Epithelial cell of prostate (primary cell): ENCODE measurements around the gene CHM.
"Not testable (repeated sequence)": the region's sequence is repeated elsewhere in the genome, so short reads cannot be mapped to it uniquely, and the experiment has no call there.

Experiments used
- DNase-seq: peaks from one replicate; pipeline ENCODE4 v3.0.0-alpha.2; 2011; ENCODE audit warnings: low read depth, low spot score
- H3K27ac ChIP-seq: fragments of 450-650 bp; 2 replicates; pipeline ENCODE4 v1.5.1; 2017; ENCODE audit warnings: mild to moderate bottlenecking

CHM gene

DNA sequence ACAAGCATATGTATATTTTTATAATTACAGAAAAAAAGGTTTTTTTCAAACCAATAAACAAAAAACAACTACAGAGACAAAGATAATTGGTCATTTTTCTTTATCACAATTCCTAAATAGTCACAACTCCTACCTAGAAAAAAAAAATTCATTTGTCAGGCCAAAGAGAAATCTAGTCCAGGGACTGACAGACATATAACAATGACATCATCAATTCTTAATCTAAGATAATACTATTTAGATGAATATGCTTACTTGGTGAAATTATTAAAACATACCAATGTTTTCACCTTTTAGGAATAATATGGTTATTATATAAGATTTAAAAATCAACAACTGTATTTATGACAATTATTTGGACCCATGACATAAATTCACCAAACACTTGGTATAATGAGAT lies 48.4 kb downstream of the CHM start:
- DNase-seq, result no peak
- no peak overlapping the region for H3K27ac ChIP-seq

DNA sequence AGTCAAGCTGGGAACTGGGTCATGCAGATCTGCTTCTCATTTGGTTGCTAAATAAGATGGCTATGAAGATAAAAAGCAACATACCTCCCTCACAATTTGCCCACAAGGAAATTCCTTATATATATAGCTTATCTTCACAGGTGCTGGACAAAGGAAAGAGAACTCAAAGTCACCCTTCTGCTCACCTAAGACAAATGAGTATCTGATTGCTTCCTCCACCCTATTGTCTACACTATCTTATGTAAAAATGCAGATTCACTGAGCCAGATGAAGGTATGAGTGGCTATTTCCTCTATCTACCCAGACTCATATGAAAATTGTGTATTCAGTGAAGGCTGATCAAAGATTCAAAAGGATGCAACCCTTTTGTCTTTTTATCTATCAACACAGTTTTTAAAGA lies 50.8 kb downstream of the CHM start:
- no peak overlapping the region for H3K27ac ChIP-seq
- DNase-seq, result no peak

DNA sequence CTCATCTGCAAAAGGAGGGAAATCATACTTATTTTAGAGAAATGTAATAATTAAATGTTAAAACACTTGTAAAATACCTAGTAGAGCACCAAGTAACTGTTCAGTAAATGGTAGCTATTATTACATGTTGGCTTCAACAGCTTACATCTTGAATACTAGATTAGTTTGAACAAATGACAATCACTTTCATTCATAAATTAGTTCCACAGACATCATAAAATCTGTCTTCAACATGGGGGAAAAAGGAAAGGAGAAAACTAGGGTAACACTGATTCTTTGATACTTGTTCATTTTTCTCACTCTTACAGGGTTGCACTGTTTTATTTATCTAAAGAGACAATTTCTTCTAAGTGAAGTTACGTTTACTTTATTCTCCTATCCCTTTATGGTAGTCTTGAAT lies 51.7 kb downstream of the CHM start:
- H3K27ac ChIP-seq, result no peak overlapping the region
- DNase-seq, result no peak

DNA sequence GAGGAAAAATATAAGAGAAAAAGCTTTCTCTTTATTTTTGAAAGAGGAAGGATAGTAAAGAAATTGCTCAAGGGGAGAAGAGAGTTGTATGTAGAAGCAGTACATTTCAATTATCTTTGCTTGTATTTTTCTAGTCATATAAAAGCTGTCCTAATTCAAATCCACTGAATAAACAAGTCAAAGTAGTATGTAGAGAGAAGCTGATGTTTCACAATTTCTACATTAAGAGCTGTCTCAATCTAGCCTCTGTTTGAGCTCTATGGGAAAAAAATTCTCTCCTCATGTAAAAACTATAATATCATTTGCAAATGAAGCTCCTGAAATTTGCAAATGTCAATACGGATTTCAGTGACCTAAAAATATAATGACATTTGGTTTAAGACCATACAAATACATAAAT lies 52.6 kb downstream of the CHM start:
- H3K27ac ChIP-seq, result no peak overlapping the region
- no peak for DNase-seq

DNA sequence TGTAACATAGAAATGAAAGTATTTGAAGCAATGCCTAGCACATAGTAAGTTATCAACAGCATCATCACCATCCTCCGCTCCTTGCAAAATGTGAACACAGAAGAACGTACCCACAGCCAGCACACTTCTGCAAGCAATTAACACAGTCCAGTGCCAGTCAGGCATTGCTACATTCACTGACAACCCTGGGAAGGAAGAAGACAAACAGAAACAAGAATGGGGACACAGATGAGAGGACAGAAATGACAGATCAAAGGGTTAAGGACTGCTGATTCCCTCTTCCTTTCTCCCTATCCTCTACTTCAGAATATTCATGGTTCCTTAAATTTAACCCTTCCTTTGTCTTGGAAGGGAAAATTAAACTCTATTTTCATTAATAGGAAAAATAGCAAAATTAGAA lies 53.1 kb downstream of the CHM start:
- H3K27ac ChIP-seq, result peak overlapping the region; percentile 33
- DNase-seq, result no peak

DNA sequence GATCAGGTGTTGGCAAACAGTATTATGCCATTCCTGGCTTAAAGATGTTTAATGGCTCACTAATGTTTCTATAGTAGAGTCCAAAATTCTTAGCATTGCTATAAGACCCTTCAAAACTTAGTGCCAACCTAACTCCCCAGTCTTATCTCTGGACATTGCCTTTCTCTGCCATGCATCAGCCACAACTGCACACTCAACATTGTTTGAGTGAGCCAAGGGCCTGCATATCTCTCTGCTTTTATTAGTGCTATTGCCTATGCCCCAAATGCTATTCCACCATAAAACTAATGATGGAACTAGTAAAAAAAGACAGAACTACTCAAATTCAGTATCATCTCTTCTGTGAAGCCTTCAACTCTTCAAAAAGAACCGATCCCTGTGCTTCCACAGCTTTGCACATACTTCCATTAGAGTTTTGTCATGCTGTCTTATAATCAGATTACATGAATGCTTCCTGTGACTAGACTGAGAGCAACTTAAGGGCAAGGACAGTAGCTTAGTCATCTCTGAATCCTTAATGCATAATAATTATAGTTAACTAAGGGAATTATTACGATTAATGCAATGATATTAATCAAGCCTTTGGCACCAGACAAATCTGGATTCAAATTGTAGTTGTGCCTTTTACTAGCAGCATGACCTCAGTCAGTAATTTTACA lies 53.7 kb downstream of the CHM start:
- peak overlapping the region; percentile 33 for H3K27ac ChIP-seq
- DNase-seq, result no peak

DNA sequence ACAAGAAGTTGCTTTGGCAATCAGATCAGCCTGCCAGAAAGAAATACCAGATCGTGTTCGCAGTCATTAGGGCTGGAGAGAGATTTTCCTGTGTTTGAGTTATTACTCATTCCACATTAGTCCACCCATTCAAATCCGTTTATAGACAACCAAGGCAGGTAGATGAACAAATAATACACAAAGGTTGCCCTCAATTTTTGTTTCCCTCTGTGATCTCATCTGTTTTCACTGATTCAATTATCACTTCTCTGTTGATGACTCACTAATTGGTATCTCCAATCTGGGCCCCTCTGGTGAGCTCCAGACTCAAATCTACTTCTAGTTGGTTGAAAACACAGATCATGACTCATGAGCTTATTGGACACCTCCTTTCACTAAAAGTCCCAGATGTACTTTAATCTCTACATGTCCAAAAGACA lies 54.5 kb downstream of the CHM start:
- peak overlapping the region; percentile 33 for H3K27ac ChIP-seq
- DNase-seq, result peak; percentile 27

DNA sequence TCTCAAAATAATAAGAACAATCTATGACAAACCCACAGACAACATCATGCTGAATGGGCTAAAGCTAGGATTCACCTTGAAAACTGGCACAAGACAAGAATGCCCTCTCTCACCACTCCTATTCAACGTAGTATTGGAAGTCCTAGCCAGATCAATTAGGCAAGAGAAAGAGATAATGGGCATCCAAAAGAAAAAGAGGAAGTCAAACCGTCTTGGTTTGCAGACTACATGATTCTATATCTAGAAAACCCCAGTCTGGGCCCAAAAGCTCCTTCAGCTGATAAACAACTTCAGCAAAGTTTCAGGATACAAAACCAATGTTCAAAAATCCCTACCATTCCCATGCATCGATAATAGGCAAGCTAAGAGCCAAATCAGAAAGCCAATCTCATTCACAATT lies 59.0 kb downstream of the CHM start:
- no peak for DNase-seq
- H3K27ac ChIP-seq, result no peak overlapping the region

DNA sequence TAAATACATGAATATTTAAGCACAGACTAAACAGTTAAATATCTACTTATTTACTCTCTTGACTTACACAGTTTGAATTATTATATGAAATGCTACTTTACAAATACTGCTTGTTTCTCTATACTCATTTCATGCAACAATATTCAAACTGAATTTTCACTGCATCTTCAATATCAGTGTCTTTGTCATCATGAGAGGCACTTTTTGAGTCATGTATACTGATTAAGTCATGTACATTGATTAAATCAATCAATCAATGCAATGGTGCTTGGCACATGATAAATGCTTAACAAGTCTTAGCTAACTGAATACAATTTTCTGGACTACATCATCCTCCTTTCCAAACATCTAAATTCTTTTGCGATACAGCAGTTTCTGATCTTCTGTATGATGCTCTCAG lies 67.1 kb downstream of the CHM start:
- H3K27ac ChIP-seq, result no peak overlapping the region
- DNase-seq, result no peak

DNA sequence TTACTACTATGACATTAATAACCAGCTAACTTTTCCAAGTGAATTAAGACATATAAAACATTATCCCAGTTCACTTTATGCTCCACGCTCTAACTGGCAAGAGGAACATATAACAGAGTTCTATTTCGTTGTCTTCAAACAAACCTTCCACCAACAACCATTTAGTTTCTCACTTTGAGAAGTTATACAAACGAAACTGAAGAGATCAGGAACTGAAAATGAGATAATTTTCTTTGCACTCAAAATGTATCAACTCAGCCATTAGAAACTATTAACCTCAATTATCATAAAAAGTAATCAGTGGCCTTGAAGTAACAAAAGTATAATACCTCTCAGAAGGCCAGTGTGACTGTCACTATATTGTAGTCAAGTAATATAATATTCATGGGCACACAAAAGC lies 70.1 kb downstream of the CHM start:
- no peak for DNase-seq
- no peak overlapping the region for H3K27ac ChIP-seq

DNA sequence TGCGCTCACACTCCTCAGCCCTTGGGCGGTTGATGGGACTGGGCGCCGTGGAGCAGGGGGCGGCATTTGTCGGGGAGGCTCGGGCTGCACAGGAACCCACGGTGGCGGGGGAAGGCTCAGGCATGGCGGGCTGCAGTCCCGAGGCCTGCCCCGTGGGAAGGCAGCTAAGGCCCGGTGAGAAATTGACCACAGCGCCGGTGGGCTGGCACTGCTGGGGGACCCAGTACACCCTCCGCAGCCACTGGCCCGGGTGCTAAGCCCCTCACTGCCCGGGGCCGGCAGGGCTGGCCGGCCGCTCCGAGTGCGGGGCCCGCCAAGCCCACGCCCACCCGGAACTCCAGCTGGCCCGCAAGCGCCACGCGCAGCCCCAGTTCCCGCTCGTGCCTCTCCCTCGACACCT lies 75.0 kb downstream of the CHM start:
- DNase-seq, H3K27ac ChIP-seq: not testable (repeated sequence)

DNA sequence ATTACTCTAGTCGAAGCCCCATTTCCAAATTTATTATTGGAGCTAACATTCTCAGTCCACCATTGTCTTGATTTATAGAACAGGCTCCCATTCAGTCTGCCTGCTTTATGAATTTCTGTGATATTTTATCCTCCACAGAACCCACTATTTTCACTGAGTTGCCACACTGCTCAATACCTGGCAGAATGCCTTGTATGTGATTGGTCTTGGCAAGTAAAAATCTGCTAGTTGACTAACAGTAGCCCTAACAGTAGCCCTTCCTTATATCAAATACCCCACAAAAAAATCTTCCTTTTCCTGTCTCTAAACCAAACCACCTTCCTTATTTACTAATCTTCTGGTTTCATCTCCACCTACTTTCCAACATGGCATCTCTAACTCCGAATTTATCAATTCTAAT lies 82.6 kb downstream of the CHM start:
- DNase-seq, result no peak
- no peak overlapping the region for H3K27ac ChIP-seq

DNA sequence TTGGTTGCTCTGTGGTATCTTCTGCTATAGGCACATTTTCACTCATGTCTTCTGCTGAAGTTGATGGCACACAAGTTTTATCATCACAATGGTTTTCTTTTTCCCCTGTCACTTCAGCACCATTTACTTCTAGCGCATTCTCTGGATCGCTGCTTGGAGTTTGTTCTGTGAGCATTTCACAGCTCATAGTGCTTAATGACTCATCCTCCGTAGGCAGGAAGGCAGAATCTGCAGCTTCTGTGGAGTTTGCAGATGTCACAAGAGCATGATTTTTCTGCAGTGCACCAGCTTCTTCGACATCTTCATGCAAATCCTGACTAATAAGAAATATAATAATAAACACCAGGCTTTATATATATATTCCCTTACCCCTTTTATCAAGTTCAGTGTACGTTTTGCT lies 83.6 kb downstream of the CHM start:
- H3K27ac ChIP-seq, result no peak overlapping the region

DNA sequence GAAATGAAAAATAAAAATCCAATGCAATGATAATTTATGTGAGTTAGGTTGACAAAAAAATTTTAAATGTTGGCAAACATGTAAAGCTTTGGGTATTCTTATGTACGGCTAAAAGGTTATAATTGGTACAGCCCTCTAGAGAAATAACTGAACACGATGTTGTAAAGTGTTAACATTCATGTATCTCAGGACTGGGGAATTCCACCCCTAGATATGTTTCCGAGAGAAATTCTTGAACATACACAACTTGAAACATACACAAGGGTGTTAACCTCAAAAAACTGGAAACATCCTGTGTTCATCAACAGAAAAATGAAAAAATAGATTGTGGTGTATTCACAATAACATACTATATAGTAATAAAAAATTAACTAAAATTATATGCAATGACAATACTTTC lies 91.8 kb downstream of the CHM start:
- H3K27ac ChIP-seq, result no peak overlapping the region
- DNase-seq, result no peak

More for the DNA sequence above, 83.6 kb downstream of the CHM start:
- DNase-seq, result peak; percentile 0

DNA sequence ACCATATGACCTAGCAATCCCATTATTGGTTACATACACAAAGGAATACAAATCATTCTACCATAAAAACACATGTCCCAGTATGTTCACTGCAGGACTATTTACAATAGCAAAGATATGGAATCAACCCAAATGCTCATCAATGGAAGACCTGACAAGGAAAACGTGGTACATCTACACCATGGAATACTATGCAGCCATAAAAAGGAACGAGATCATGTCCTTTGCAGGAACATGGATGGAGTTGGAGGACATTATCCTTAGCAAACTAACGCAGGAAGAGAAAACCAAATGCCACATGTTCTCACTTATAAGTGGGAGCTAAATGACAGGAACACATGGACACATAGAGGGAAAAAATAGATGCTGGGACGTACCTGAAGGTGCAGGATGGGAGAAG lies 102.6 kb downstream of the CHM start:
- not testable (repeated sequence) for DNase-seq, H3K27ac ChIP-seq

DNA sequence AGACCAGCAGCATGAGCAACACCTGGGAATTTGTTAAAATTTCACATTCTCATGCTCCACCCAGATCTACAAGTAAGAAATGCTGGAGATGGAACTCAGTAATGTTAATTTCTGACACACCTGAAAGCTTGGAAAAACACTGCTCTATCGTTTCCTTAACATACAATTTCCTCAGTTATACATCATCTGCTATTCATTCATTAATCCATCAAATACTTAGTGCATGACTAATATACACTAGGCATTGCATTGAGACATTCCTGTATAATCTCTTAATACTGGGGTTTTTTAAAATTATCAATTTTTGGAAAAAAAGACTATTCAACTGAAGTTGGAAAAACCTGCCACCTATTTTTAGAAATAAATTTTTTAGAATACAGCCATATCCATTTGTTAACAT lies 106.1 kb downstream of the CHM start:
- DNase-seq, result no peak
- H3K27ac ChIP-seq, result peak overlapping the region; percentile 13

DNA sequence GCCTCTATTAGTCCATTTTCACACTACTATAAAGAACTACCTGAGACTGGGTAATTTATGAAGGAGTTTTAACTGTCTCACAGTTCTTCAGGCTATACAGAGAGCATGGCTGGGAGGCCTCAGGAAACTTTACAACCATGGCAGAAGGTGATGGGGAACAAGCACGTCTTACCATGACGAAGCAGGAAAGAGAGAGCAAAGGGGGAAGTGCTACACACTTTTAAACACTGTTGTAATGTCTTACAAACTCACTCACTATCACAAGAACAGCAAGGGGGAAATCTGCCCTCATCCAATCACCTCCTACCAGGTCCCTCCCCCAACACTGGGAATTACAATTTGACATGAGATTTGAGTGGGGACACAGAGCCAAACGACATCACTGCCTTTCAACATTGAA lies 107.4 kb downstream of the CHM start:
- not testable (repeated sequence) for DNase-seq, H3K27ac ChIP-seq

DNA sequence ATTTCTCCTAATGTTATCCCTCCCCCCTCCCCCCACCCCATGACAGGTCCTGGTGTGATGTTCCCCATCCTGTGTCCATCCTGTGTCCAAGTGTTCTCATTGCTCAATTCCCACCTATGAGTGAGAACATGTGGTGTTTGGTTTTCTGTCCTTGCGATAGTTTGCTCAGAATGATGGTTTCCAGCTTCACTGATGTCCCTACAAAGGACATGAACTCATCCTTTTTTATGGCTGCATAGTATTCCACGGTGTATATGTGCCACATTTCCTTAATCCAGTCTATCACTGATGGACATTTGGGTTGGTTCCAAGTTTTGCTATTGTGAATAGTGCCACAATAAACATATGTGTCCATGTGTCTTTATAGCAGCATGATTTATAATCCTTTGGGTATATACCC lies 113.0 kb downstream of the CHM start:
- not testable (repeated sequence) for H3K27ac ChIP-seq, DNase-seq

DNA sequence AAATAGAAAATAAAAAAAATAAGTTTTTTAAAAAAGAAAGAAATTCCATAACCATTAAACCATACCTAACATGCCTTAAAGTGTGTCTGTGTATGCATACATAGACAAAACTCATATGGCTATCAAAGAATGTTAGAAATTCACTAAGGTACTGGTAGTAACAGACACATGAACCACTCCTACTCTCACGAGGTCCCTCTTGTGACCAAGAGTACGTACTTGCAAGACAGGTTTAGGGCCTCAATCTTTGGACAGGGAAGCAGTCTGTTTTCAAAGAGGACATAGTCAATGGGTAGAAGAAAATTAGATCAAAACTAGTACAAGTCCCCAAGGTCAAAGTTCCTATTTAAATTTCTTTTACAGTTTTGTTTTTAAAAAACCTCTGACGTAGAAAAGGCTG lies 117.3 kb downstream of the CHM start:
- DNase-seq, result no peak
- H3K27ac ChIP-seq, result no peak overlapping the region

DNA sequence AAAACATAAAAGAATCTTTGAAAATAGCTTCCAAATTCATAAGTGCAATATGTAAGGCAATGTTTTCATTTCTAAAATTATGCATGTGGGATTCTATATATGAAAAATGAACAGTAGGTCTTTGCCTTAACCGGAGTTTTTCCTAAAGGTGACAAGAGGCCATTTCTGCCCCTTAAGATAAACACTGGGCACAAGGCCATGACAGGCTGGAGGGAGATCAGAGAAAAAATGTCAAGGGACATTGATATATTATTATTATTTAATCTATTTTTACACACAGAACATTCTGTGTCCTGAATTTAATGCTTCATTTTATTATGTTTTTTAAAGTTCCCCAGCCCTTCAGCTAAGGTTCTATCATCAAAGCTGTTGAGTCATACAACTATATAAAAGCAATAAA lies 118.8 kb downstream of the CHM start:
- H3K27ac ChIP-seq, result no peak overlapping the region
- no peak for DNase-seq

DNA sequence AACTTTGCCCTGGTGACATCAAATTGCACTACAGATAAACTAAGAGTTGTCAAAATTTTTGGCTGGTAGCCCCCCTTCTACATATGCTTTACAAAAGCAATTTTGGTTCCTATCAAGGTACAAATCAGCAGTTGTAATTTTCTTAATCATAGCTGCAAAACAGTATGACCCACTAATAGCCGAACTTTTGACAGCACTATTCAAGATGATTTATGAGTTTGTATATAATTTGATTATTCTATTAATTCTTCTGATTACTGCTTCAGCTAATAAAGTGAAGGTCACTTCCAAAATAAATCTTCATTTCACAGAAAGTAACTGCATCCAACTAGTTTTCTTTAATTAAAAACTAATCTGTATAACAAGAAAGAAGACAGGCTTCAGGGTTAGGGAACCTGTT lies 119.6 kb downstream of the CHM start:
- H3K27ac ChIP-seq, result no peak overlapping the region
- DNase-seq, result no peak

DNA sequence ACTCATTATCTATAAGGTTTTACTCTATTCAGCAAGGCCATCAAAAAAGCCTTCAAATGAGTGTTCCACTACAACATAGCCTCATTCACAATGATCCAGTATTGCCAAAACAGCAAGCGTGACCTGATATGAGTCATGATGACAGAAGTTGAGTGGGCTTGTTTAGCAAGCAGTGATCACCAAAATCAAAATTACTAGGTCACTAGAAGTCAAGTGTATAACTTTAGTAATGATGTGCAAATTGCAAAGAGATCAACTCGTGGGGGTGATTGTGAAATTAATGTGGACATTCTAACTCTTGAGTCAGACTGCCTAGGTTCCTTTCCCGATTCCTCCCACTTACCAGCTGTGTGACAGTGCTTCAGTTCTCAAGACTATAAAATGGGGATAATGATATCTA lies 124.5 kb downstream of the CHM start:
- no peak overlapping the region for H3K27ac ChIP-seq
- peak; percentile 1 for DNase-seq
